Measurements from ENCODE around the gene FIGN.

DNA sequence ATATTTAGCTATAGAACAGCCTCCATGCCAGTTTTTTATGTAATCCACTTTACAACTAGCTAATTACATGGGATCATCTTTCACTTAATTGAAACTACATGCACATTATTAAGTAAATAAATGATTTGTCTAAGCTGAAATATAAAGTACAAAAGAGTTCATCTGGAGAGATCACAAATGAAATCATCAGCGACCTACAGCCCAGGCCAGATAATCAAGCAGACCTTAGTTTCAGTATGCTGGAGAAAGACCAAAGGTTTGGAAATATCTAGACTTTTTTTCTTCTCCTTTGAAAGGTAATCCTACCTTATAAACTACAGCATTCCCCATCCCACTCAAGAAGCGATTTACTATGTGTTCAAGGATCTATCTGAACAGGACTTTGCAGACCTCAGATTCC lies 26.5 kb downstream of the FIGN start:
- TF ChIP-seq, protein P1, sequence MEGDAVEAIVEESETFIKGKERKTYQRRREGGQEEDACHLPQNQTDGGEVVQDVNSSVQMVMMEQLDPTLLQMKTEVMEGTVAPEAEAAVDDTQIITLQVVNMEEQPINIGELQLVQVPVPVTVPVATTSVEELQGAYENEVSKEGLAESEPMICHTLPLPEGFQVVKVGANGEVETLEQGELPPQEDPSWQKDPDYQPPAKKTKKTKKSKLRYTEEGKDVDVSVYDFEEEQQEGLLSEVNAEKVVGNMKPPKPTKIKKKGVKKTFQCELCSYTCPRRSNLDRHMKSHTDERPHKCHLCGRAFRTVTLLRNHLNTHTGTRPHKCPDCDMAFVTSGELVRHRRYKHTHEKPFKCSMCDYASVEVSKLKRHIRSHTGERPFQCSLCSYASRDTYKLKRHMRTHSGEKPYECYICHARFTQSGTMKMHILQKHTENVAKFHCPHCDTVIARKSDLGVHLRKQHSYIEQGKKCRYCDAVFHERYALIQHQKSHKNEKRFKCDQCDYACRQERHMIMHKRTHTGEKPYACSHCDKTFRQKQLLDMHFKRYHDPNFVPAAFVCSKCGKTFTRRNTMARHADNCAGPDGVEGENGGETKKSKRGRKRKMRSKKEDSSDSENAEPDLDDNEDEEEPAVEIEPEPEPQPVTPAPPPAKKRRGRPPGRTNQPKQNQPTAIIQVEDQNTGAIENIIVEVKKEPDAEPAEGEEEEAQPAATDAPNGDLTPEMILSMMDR (IDR thresholded peaks at IDR 0.05 in 4 of 5, conservative IDR thresholded peaks at IDR 0.05 in 1 of 5): no peak
- TF ChIP-seq POLR2A (IDR thresholded peaks at IDR 0.05): no peak

All from gastrocnemius medialis (tissue), 4 donors.